Activated CD4-positive, CD25-positive, alpha-beta regulatory T cell (primary cell): Measurements from ENCODE around the gene CREB5.

Experiments
- DNase-seq, 4 experiments: peaks; one replicate each; lab custom pipeline; 2025; lab: John Stamatoyannopoulos, UW

Gene CREB5

DNA sequence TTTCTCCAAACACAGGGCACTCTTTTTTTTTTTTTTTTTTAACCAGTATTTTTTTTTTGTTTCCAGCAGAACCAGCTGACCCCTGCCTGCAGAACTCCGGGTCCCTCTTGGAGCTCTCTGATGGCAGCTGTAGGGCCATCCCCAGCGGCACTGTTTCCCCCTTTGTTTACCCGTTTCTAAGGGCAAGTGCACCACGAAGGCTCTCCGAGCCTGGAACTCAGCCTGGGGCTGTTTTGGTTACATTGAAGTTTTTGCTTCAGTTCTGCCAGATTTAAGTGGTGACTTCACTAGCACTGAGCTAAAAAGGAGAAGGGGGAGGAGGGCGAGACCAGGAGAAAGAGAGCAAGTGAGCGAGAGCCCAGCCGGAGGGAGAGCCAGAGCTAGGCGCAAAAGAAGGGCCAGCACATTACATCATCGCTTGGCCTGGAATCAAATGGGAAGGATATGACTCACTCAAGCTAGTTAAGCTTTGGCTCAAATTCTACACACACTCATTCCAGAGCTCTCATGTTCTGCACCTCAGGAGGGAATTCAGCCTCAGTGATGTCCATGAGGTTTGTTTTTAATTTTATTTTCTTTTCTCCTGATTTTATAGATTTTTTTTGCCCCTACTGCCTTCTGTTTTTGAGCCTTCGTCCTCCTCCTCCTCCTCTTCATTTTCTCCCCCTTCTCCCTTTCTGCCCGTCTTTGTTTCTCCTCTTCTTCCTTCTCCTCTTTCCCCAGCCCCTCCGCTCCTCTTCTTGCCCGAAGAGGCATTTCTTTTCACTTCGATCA lies 273.5 kb downstream of the CREB5 start:
- no peak for DNase-seq

DNA sequence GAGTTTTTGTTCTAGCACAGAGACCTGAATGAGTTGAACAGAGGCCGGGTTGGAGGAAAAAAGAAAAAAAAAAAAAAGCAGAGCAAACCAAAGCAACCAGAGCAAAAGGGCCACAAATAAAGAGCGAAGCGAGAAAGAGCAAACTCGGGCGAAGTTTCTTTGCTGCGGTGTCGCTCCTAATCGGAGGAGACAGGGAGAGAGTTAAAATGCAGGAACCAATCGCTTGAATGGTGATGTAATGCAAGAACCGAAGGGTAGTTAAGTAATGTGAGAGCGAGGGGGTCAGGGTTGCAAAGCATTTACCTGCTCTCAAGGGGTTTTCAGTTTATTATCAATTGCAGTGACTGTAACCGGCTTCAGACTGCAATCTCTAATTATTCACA lies 274.1 kb downstream of the CREB5 start:
- no peak for DNase-seq

GRCh38 chr7:28687537-28687936 lies 275.2 kb downstream of the CREB5 start:
- DNase-seq, result no peak

DNA sequence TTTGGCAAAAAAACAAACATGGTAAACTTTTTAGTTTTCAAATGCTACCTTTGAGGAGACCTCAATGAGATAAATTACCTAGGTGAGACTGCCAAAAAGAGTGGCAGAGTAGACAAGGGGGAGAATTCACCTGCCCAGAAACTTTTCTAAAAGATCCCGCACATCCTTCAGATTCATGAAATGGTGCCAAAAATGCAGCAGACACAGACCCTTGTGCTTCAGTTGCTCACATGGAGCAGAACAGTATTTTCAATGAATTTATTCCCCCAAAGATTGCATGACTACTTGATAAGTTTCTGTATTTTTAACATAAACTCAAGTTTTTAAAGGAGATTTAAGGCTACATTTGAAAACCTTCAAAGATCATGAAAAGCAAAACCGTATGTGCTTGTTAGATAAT lies 275.9 kb downstream of the CREB5 start:
- no peak for DNase-seq

DNA sequence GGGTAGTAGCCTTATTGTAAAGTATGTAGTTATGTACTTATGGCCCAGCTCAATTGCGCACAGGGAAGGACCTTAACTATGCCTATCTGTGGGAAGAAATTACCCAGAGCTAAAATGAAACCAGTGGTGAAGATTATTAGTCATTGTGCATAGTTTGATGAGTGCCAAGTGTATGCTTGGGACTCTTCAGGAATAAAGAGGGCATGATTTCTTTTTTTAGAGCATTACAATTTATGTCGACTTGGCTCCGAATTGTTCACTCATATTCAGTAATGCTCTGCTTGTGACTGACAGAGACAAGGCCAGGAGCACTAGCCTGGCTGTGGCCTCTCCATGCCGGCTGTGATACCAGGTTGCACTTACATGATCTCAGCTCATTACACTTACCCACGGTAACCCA lies 276.3 kb downstream of the CREB5 start:
- DNase-seq, result no peak

DNA sequence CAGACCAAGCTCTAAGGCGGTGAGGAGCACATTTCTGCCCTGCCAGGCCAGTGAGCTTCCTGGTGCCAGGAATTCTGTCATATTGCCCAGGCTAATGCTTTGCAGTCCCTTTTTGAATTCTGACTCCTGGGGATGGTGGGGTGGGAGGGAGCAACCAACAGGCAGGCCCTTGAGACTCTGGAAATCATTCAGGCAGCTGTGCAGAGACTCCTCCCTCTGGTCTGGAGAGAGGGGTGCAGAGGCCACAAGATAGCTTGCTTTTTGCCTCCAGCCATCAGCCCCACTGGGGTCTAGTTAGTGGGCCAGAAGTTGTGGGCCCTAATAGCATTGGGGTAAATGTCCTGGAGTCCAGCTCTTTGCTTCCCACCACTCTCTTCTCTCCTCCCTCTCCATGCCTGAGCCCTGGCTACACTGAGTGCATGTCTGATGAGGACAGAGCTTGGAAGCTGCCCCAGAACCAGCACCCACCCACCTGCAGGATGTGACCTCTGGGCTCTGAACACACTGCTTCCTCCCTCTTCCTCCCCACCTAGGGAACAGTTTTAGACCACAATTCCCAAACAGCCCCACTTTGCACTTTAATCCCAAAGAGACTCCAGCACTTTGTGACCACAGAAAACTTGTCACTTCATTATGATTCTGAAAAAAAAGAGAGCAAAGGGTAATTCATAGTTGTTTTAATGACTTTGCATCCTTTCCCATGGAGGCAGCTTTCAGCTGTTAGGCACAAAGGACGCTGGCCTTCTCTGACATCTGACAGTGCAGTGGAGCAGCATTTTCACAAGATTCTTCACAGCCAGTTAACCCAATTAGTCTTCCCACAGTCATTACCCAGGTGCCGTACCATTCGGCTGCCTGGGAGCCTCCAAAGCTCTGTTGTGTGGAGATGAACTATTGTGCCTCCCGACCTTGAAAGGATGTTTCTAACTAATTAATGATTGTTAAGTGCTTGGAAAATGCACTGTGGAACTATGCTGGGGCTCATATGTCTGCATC lies 283.3 kb downstream of the CREB5 start:
- no peak for DNase-seq

DNA sequence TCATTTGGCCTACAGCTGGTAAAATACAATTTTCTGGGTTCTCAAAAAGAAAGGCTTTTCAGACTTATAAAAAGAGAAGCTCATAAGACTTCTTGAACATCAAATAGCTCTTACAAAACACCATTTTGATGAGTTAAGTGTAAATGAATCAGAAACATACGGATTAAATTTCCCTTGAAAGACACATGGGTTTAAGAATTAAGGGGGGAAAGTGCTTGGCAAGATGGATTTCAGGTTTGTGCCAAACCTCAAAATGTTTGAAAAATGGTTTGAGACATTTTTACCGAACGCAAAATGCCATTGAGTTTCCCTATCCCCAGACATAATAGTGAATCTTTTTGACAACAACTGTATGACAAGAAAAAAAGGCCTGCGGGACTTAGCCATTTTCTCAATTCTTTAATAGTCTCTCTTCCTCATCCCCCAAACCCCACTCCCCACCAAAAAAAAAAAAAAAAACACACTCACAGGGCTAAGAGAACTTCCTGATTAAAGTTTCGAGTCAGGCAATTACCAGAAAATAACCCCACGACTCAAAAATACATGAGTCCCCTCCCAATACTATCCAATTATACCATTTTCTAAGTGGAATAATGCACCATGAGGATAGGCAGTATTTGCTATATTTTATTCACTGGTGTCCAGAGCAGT lies 285.7 kb downstream of the CREB5 start:
- DNase-seq, result no peak

DNA sequence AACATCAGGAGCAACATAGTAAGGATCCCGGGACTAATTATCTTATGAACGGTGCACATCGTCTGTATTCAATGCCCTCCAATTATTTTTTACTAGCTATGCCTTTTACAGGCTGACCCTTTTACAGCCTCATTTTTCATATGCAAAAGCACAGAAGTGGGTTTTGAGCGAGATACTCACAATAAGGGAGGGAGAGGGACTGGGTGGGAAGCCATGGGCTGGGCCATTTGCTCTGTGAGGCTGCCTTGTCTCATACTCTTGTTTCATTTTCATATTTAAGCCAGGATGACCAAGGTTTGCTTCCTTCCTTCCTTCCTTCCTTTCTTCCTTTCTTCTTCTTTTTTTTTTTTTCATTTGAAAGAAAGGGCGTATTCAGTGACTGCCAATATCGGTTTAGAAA lies 286.5 kb downstream of the CREB5 start:
- DNase-seq, result no peak

GRCh38 chr7:28700096-28700495 lies 287.8 kb downstream of the CREB5 start:
- DNase-seq, result no peak

GRCh38 chr7:28700790-28701203 lies 288.5 kb downstream of the CREB5 start:
- DNase-seq, result no peak

DNA sequence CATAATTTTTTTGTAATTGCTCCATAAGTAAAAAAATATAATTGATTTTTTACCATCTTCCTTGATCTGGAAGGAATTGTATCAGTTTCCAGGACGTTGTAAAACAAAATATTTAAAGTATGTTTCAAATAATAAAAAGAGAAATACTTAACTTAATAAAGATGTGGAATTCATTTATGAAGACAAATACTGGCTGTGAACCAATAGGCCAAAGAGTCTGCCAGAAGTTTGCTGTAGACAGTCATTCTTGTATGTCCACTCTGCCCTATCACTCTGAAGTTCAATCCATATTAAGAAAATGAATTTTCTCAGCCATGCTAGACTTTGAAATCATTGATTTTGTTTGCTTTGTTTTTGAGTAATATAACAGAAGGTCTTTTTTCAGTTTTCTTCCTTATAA lies 289.4 kb downstream of the CREB5 start:
- DNase-seq, result no peak

DNA sequence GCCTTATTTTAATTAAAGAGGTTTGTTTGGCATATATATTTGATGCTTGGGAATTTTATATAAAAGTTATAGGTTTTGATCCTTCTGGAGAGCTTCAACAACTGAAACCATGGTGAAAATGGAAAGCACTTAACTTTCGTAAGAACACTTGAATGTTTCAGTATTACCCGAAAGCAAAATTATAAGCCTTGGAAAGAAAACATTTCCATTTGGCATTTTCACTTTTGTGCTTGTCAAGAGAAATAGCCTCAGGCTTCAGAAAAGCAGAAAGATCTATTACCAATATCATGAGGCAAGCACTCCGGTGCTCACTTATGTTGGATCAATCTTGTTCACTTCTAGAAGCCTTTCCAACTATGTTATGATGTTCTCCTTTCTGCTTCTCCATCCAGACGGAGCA lies 289.9 kb downstream of the CREB5 start:
- DNase-seq, result no peak

DNA sequence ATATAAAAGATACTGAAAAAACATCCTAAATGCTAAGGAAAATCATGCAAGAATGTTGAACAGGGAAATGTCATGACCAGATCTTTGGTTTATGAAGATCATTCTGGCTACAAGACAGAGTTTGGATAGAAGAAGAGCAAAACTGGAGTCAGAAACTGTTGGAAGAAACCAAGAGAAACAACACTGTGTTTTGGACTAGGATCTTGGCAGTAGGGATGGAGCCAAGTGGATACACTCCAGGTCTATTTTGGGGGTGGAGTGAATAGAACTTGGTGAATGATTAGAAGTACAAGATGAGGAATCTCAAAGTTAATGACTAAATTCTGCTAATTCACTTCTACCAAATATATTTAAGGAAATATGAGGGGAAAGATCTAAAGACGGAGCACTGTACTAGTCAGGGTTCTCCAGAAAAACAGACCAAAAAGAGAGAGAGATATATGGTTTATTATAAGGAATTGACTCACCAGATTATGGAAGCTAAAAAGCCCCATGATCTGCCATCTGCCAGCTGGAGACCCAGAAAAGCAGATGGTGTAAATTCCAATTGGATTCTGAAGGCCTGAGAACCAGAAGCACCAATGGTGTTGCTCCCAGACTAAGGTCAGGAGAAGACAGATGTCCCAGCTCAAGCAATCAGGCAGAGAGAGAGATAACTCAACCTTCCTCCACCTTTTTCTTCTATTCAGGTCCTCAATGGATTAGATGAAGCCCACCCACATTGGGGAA lies 290.9 kb downstream of the CREB5 start:
- DNase-seq, result no peak

GRCh38 chr7:28704706-28705105 lies 292.4 kb downstream of the CREB5 start:
- no peak for DNase-seq

DNA sequence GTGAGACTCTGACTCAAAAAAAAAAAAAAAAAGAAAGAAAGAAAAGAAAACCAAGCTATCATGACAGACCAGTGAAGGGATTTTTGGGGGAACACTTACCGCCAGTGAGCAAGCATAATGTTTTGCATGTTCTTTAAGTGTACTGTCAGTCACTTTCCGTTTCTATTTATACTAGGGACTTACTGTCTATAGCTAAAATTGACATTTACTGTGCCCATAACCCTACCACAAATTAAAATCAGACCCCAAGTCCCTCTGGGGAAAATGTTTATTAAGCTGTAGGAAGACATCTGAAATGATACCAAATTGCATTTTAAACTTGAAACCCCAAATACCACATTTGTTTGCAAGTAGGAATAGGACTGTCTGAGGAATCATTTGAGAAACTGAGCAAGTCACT lies 293.0 kb downstream of the CREB5 start:
- no peak for DNase-seq

GRCh38 chr7:28706584-28706983 lies 294.3 kb downstream of the CREB5 start:
- DNase-seq, result no peak

- no peak for DNase-seq
Measured at GRCh38 chr7:28707291-28707690, 295.0 kb downstream of the CREB5 start.

DNA sequence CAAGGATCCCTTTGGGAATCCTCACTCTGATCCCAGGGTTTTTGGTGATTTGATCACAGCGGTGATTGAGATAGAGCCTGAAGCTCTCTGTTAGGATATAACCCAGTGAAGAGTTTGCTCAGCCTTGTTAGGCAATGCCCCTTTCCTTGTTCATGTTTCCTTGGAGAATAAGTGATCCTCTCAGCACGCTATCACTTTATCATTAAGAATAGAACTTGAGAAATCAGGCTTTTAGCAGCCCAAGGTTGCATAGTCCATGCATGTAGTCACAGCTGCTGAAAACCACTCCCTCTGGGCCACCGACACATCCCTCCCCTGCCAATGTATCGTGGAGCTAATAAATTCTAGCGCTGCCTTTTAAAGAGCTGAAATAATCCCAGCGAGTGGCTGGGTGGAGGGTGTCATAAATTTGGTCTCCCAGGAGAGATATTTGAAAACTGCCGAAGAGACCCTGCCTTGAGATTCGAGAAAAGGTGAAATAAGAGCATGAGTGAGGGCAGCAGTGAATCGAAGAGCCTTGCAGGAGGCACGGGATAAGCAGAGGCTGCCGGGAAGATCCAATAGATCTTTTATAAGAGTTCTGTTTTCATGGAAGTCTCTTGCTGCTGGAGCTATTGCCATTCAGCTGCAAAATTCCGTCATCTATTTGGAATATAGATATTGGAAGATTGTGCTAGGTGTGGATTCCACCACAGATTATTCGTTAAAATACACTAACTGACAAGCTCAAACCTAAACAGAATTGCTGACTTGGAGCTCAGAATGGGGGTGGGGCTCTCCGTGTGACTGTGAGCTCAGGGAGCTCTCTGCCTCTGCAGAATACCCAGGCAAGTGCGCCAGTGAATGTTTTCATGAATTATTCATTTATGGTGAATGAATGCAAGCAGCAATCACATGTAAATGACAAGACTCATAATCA lies 296.0 kb downstream of the CREB5 start:
- DNase-seq, result no peak

- DNase-seq, result no peak
Measured at GRCh38 chr7:28709748-28710147, 297.4 kb downstream of the CREB5 start.

GRCh38 chr7:28711114-28711513 lies 298.8 kb downstream of the CREB5 start:
- DNase-seq, result no peak
